GM21360 (cell line): ENCODE measurements around the gene ZPBP2.

ENCODE experiments used
- ATAC-seq: cut with Tn5 transposase; IDR thresholded peaks from one replicate; pipeline ENCODE4 v1.9.1; 2021; ENCODE audit warnings: mild to moderate bottlenecking, moderate library complexity; ENCODE audit not compliant: unreplicated experiment

The ZPBP2 gene

DNA sequence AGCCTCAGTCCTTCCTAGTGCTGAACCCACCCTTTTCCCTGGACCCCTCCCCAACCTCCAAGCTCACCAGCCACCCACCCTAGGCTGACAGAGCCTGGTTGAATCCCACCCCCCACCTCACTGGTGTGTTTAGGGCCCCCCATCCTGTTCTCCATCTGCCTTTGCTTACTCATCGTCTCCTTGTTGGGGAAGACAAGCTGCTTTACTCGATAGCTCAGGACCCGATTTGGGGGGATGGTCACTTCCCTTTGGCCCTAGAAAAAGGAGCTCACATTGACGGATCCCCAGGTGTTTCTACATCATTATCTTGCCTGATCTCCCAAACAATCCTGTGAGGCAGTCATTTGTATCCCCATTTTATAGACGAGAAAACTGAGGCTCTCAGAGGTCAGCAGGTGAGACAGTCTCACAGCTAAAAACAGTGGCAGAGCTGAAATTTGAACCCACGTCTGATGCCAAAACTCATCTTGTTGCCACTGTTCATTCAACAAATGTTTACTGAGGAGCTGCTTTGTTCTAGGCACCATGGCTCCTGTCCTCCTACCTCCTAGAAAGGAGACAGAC lies 40.9 kb downstream of the ZPBP2 start:
- no peak for ATAC-seq

- ATAC-seq = no peak
These were observed 46.0 kb downstream of the ZPBP2 start for GRCh38 chr17:39913989-39914388.

DNA sequence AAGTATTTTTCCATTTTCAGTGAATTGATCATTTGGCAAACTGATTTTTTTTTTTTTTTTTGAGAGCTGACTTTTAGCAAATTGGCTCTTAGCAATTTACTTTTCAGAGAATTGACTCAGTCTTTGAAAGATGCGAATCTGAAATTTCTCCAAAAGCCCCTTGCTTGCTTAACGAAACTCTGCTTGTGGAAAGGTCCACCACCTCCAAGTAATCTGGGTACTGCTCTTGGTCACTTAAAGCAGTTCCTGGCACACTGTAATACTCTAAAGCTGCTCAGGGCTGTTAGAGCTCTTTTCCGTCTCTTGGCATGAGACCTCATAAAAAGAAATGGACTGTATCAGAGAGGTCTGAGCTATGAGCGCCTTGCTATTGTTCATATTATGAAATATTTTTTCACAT lies 47.6 kb downstream of the ZPBP2 start:
- no peak for ATAC-seq

DNA sequence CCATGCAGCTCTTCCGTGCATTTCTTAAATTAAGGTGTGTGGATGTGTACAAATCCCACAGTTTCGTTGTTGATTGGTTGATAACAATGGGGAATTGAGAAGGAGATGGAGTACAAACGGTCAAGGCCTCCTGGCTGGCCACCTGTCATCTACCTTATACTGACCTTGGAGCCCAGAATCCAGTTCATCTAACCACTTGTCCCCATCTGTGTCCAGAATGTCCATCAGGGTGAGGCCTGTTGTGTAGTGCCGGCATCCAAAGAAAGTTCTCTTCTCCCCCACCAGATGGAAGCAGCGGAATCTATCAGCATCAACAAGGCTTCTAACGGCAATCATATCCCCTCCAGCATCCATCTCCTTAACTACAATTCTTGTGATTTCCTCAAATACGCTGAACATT lies 48.9 kb downstream of the ZPBP2 start:
- ATAC-seq = no peak

DNA sequence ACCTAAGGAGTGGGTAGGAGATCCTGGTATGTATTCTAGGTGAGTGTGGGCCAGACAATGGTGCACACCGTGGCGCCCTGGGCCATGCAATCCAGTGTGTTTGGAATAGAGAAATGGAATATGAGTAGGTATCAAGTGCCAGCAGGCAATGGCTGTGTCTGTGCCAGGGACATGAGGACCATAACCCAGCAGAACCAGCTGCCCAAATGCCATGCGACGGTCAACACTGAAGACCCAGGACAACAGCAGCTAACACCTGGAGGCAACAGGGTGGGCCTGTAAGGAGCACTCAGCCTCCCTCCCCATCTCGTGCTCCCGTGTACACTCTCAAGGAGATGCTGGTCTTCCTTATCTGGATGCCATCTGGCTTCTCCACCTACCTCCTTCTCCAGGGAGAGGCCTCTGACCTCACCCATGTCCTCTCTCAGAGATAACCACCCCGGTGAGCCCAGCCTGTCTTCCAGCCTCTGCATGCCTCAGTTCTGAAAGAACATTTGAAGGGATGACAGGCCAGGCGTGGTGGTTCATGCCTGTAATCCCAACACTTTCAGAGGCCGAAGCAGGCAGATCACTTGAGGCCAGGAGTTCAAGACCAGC lies 51.2 kb downstream of the ZPBP2 start:
- no peak for ATAC-seq

- ATAC-seq = no peak
These were observed 52.5 kb downstream of the ZPBP2 start for GRCh38 chr17:39920218-39921210.

GRCh38 chr17:39921323-39921722 lies 53.3 kb downstream of the ZPBP2 start:
- ATAC-seq = no peak

DNA sequence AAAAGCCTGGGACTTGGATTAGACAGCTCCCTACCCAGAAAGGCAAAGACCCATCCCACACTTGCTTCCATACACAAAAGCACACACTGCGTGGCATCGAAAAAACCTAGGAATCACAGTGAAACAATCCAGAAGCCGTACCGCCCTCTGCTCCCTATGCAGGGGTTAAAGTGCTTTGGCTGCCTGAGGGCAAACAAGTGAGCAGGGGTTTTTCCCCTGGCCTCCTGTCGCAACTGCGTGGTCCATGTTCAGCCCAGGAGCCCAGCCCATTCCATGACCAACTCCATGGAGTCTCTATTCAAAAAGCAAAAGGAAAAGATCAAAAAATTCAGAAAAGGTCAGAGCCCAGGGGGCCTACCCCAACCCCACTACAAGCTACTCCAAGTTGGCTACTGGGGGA lies 54.0 kb downstream of the ZPBP2 start:
- no peak for ATAC-seq

GRCh38 chr17:39923230-39923629 lies 55.2 kb downstream of the ZPBP2 start:
- no peak for ATAC-seq

DNA sequence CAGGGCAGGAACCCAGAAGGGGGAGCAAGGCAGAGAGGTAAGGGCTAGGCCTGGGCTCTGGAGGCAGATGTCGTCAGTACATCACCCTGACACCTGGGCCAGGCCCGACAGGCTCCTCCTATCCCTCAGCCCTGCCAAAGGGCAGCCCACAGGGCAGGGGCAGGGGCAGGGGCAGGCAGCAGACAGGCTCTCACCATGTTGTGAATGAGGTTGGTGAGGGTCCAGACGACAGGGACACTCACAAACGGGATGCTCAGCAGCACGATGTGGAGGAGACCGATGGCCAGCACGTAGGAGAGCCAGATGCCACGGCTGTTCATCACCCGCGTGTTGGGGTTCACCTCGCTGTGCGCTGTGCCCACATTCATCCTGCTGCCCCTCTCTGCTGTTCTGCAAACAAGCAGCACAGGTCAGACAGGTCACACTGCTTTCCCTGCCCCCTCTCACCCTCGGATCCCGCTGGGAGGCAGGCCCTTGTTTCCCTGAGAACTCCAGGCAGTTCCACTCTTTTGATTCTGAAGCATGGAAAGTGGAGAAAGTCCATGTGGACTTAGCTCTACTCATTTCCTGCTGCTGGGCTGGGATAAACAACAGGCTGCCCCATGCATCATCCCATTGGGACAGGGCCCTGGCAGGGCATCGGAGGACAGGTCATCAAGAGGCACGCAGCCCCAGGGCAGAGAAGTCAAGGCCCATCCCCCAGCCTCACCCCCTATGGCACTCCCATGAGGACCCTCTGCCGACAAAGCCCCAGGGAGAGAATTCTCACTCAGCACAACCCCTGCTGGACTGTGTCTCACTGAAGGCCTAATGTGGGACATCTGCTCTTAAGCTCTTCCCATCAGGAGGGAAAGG lies 56.1 kb downstream of the ZPBP2 start:
- ATAC-seq = no peak

GRCh38 chr17:39924691-39925055 lies 56.7 kb downstream of the ZPBP2 start:
- no peak for ATAC-seq

DNA sequence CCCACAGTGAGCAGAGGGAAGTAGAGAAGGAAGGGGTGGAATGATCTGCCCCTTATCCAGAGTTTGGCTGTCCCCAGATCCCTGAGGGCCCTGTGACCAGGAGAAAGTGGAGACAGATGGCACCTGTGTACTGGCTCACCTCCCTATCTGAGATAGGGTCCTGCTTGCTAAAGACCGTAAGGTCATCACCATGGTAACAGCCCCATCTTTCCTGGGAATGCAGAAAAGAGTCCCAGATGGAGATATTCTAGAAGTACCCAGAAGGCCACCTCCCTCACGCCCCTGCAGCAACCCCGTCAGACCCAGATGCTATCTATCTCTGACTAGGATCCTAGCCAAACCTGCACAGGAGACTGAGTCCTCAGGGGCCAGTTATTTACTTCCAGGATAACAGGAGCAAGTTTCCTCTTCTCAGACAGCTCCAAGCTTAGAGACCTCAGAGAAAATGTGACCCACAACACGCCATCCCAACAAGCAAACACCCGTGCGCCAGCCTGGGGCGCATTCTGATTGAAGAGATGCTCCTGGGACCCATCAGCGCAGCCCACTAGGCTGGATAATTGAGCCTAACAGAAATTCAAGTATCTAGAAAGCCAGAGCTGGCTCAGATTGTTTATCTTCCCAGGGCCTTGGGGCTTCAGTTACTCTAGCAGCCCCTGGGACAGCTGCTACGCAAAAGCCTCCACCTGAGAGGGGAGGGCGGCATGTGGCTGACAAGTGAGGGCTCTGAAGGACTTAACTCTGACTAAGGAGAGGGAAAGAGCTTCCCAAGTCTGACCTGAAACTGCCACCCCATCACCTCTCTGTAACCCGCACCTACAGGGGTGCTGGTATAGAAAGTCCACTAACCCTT lies 57.5 kb downstream of the ZPBP2 start:
- no peak for ATAC-seq

- ATAC-seq = no peak
These were observed 58.2 kb downstream of the ZPBP2 start for GRCh38 chr17:39926135-39926587.

DNA sequence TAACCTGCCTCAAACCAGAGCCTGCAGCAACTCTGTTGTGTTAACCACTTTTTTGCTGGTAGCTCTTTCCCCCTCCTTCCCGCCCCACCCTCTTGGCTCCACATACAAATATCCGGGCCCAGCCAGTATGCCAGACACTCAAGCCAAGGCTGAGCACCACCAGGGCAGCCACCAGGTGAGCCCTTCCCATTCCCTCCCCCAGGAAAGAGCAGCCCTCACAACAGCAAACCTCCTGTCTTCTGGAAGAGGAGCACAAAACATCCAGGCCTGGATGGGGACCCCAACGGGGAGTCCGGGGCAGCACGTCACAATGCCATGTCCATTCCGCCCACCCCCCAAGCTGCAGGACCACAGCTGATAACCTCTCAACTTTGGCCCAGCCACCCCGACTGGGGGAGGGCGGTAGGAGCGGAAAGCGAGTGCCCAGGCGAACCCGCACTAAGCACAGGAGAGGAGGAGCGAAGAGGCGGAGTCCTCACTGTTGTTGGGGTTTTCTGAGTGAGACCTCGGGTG lies 58.6 kb downstream of the ZPBP2 start:
- no peak for ATAC-seq
